HG03521 (cell line): ENCODE measurements around the gene MREG.
A peak's percentile ranks its signal among the peaks of the same experiment; 100 is the strongest.
"Not testable (repeated sequence)": the region's sequence is repeated elsewhere in the genome, so short reads cannot be mapped to it uniquely, and the experiment has no call there.

Source experiments
- ATAC-seq: cut with Tn5 transposase; IDR thresholded peaks from one replicate; pipeline ENCODE4 v1.9.1; 2021; ENCODE audit warnings: mild to moderate bottlenecking, moderate library complexity; ENCODE audit not compliant: unreplicated experiment

Gene MREG

DNA sequence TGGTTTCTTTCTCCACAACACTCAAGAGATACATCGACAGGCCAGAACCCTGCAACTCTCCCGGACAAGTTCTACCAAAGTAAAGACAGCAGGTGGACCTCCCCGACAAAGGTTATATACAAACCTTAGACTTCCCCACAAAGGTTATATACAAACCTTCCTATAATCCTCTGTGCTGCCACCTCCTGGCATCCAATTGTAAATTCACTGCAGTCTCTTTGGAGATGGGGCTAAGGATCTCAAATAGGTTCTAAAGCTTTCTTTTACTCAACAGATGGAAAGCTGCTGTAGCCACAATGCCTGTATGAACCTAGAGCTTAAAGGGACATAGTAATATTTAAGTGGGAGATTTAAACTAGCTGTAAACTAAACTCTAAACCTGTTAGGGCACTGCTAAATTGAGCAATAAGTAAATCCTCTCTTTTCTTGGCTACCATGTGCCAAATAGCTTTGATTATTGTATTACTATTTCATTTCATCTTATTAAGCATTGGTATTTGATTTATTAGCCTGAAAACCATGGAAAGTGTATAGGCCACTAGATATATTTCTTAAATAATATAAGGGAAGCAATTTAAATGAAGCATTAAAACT is 9.8 kb upstream of the MREG start:
- peak; percentile 80 for ATAC-seq

DNA sequence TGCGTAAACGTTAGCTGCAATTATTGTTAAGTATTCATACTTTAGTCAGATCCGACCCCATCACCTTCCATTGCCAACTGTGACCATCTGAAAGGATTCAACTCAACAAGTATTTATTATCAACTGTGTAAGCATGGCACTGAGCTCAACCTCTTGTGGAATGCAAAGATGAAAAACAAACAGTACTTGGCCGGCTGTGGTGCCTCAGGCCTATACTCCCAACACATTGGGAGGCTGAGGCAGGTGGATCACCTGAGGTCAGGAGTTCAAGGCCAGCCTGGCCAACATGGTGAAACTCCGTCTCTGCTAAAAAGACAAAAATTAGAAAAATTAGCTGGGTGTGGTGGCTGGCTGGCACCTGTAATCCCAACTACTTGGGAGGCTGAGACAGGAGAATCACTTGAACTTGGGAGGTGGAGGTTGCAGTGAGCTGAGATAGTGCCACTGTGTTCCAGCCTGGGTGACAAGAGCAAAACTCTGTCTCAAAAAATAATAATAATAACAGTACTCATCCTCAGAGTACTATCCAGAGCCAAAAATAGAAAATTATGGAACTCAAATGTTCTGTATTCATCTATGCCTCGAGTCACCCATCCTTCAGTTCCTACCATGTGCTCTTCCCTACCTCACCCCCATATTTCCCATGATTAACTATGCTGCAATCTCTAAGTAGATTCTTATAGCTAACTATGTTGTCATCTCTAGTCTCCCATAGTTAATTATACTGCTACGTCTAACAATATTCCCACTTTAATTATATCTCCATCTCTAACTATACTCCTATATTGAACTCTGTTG is 8.6 kb upstream of the MREG start:
- ATAC-seq = no peak

DNA sequence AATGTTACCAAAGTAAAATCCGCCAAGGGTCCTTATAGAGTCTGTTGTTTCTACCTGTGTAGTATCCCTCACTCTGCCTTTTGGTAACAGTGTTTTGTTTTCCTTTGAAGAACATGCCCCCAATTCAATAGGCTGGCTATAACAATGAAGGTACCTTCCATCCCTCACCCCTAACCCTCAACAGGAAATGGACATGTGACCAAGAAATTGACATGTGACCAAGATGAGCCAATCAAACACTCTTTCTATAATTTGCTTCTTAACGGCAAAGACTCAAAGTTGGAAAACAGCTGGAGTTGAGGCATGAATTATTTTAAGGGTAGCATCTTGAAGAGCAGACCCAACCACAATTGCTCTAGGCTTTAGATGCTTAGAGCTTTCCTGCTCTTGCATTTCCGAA is 5.4 kb upstream of the MREG start:
- ATAC-seq = no peak

DNA sequence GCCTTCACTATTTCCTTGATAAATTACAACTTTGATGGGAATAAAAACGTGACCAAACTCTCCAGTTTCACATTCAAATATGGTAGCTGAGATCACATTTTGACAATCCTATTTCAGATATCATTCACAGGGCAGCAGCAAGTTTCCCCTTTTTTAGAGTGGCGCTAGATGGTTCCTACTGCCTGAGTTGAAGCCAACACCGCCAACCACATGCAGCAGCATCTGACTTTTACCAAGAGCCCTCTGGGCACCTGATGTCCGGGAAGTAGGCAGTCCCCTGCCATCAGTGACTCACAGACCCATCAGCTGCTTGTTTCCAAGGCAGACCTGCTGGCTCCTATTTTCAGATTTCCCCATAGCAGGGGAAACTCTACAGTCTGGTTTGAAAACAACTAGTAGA is 4.0 kb upstream of the MREG start:
- no peak for ATAC-seq

DNA sequence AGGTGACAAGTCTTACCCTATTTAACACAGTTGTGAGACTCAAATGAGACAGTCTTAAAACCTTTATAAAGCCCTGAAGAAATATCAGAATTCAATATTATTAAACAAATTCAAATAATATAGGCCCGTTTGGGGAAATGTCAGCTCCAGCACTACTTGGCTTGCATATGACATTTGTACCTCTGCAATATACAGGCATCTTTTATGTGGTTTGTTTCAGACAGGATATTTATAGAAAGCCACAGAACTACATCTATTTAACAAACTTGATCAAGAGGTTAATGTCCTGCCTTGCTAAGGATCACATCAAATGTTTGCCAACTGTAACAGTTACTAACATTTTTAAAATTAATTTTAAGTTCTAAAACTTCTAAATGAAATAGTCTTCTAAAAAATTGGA is 3.2 kb upstream of the MREG start:
- no peak for ATAC-seq

DNA sequence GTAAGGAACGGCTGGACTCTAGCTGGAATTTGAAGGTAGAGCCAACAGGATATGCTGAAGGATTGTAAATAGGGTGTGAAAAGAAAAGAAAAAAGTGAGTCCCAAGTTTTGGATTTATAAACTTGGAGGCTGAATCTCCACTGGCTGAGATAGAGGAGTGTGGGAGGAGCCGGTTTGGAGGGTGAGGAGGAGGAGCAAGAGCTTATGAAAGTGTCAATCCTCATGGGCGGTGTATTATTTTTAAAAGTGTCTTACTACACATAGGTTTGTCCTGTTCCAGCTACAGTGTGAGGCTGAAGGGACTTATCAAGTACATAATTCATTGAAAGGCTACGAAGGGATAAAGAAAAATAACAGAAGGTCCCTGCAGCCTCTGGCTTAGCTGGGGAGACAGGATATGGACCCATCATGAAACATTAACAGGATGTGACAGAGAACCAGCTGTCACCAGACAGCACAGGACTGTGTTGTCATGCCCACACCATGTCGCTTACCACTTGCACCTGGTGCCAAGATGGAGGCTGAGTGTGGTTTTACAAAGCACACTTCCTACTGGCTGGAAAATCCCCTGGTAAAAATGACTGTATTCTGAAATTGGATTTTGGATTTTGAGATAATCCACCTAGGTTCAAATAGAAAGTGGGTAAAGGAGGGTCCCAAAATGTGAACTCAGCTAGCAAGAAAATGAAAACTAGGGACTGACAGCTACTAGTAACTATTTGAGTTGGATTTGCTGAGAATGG is 2.5 kb upstream of the MREG start:
- ATAC-seq = peak; percentile 83

DNA sequence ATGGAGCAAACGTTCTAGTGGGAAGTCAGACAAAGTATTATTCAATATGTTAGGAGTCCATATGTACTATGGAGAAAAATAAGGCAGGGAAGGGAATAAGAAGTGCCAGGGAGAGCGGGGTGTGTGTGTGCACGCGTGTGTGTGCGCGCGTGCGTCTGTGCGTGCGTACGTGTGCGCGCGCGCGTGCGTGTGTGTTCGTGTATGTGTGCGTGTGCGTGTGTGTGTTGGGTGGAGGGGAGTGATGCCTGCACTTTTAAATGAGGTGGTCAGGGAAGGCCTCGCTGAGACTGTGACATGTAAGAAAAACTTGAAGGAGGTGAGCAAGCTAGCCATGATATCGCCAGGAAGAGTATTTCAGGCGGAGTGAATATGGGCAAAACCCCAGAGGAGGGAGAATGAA is 1.6 kb upstream of the MREG start:
- ATAC-seq = no peak

DNA sequence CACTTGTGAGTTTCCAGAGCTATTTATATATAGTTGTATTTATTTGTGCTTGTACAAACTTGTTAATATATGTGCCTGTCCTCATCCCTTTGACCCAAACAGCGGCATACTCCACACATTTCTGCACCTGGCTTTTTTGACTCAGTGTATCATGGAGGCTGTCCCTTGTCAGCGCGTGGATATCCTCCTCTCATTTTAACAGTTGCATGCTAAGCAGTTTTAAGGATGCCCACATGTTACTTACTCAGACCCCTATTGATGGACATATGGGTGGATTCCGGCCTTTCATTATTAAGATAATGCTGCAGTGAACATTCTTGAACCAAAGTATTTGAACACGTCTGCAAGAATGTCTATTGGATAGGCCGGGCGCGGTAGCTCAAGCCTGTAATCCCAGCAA is 655 bp upstream of the MREG start:
- no peak for ATAC-seq

DNA sequence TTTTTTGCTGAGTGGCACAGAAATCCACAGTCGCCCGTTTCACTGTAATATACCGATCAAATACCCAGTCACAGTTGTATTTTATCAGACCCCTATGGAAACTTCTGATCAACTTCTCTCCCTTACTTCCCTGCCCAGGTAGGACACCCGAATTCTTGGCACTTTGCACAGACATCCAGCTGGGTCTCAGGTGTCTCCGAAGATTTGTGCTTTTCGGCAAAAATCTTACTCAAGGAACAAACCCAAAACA is 596 bp downstream of the MREG start:
- no peak for ATAC-seq

DNA sequence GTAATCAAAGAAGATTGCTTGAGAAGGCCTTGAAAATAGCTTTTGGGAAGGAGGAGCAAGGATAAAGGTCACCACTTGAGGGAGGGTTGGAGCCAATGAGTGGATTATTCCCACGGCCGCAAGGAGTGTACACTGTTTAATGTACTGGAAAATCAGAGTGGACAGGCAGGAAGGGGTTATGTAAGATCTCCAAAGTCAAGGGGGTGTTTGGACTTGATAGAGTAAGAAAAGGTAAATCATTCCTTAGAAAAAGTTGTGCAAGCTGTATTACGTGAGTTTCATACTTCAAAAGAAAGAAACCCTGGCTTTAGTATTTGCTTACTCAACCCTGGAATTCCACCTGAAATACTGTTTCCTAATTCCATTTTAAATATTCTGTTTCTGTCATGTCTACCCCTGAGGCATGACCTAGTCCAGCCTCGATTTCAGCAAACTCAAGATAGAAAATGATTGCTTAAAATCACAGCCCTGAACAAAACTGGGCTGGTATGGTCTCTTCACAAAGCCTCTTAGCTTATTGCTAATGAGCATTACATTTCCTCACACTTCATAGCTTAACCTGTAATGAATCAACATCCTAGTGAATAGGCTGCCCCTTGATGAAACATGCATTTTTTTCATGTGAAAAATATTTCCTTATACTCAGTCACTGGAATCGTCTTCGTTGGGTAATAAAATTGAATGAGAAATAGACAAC is 1.1 kb downstream of the MREG start:
- ATAC-seq = no peak

DNA sequence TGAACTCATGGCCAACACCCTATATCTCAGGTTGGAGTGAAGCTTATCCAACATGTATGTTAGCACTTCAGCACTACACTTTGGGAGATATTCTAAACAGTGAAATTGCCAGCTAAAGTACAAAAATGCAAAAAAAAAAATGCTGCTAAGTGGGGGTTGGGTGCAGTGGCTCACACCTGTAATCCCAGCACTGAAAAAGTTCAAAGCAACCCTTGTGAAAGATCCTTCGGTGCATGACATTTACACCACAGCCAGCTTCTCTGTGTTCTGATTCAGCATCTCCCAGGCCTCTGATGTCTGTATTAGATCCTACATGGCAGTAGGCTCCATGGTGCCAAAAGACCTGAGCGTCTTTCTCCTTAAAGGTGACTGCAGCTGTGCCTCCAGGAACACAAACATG is 4.1 kb downstream of the MREG start:
- not testable (repeated sequence) for ATAC-seq

DNA sequence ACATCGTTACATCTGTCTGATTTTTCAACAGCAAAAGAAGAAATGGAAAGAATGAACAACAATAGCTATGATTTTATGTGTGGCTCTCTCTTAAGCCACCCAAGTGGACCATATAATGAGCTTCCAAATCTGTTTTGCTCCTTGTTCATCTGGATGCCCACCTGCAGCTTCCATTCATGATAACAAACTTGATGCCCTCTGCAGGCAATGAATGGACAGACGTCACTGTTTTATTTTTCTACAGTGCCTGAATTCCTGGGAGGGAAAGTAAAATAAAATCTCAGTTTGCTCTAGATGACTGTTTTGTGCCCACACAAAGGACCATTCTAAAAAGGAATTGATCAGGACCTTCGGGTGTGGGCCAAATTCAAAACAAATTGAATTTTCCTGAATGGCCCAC is 5.0 kb downstream of the MREG start:
- no peak for ATAC-seq

DNA sequence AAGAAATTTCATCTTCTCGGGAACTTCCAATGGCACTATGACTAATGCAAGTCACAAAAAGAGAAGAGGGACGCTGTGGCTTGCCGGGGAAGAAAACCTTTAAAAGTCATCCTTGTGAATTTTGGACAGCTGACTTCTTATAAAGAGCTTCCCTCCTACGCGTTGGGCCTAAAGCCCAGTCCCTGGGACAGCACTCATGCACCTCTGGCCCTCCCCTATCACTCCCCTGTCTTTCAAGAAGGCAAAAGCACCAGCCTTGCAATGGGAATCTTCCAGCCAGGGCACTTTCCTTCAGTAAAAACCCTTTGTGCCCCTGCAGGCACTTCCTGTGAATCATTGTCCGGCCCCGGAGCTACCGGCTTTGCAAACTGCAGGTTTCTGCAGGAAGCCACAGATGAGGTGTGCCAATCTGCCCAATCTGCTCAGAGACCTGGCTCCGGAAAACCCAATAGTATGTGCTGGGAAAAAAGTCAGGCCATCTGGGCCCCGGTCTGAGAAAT is 7.1 kb downstream of the MREG start:
- no peak for ATAC-seq

DNA sequence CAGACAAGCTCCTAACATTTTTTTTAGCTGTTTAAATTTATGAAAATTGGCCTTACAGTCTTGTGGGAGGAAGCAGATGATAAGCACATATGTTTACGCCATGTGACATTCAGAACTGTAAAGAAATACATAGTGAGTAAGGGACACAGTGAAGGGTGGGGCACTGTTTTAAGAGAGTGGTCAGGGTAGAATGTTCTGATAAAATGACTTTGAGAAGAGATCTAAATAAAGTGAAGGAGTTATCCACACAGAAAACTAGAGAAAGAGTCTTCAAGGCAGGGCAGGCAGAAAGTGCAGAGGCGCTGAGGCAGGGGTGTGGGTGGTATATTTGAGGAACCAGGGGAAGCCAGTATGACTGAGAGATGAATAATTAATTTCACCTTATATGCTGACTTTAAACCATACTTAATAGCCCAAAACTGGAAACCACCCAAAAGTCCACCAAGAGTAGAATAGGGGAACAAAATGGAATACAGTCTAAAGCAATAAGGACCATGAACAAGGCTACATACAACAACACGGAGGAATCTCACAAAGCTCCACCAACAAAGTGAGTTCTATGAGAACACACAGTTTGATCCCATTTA is 8.6 kb downstream of the MREG start:
- peak; percentile 30 for ATAC-seq

DNA sequence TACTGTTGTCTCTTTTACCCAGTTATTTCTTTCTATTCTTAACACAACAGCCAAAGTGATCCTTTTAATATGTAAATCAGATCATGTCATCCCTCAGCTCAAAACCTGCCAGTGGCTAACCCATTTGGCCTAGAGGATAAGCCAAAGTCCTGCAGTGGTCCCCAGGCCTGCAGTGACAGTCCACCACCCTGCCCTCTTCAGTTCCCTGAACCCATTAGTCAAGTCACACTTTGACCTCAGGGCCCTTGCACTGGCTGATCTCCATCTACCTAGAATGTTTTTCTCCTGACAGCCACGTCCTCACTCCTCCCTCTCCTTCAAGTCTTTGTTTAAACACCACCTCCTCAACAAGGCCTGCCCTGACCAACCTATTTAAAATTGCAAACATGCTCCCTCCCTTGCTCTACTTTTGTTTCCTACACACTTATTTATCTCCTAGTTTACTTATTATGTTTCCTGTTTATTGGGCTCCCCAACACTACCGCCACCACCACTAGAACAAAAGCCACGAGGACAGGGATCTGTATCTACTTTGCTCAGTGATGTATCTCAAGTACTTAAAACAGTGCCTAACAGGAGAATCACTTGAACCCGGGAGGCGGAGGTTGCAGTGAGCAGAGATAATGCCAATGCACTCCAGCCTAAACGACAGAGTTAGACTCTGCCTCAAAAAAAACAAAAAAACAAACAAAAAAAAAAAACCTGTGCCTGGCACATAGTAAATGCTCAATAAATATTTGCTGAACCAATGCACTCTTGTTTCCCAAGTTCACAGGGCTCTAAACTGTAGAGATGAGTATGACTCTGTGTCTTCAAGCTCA is 9.3 kb downstream of the MREG start:
- no peak for ATAC-seq

DNA sequence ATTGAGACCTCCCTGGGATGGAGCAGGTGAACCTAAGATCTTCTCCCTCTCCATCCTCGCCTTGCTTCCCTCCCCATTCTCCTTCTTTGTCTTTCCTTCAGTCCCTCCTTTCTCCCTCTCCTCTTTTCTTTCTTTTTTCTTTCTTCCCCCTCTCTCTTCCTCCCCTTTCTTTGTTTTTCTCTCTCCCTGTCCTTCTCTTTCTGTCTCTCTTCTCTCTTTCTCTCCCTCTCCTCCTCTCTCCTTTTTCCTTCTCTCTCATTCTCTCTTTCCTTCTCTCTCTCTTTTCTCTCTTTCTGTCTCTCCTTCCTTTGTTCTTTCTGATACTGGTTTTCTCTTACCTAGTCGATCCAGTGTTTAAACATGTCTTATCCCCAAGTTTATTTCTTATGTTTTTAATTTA is 10.7 kb downstream of the MREG start:
- ATAC-seq = no peak

DNA sequence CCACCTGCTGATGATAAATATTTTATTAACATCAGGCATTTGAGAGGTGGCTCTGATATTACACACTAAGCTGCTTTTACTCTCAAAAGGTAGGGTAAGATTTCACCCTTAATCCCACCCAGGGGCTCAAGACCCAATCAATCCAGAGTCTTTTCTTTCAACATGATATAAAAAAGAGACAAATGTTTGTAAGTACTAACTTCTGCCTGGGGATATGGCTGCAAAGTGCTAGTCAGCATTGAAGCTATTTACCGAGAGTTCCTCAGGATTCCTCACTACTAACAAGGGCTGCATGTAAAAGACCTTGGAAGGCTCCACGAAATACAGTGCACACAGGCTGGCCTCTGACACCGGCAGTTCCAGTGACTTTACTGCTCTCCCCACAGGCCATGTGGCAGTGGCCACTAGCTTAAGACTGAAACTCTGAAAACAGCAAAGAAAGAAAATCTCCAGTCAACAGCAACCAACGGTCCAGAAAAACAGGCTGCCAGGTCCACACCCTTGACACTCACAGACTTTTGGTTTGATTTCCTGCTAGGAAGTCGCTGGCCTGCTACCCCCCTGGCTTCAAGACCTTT is 11.2 kb downstream of the MREG start:
- ATAC-seq = no peak

DNA sequence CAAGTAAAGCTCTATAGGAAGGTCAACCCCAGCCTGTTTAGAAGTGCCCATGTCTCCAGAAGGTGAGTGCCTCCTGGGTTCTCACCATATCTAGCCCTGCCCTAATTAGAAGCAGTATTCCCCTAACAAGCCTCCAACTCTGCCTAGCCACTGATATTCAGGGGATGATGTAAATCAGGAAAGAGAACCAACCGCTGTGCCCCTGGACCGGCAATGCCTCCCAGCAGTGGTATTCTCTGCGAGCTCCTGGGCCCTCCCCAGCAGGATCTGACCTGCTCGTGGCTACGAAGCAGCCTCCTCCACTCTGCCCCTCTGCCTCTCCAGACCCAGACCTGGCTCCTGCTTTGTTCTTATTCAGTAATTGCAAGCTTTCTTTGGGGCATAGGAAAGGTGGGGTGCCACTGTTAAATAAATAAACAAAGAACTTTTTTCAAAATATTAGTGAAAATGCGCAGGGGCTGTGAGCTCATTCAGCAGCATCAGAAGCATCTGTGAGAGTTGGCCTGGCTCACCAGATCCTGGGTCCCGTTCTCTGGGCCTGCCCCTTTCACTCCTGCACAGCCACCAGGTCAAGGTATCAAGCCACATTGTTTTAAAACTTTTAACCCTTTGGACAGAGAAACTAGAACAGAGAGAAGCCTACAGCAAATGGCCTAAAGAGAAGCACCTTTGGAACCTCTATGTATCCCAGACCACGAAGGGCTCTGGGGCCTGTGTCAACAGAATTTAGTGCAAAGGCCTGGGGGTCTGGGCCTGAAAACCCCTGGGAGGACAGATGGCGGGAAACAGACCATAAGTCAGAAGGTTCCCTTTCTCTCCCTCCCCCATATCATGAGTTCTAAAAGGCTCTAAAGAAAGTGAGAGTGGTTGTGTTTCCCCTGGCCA is 11.9 kb downstream of the MREG start:
- no peak for ATAC-seq

DNA sequence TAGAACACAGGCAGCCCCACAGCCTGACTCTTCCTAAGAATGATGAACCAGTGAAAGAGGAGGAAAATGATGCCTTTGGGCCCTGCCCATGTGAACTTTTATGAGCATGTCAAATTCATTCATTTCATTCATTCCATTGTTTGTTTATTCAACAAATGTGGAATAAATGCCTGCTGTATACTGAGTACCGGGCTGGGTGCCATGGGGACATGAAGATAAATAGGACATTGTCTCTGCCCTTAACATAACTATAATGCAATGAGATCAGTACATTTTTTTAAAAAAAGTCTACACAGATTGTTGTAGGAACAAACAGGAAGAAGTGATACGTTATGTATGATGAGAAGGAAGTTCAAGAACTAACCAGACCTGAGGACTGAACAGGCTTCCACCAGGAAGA is 14.7 kb downstream of the MREG start:
- ATAC-seq = no peak
